ENCODE measurements around the gene SMIM43. TPM values are rescaled to one million over a fixed set of nuclear protein-coding genes. Genes with fewer than 3 reads are reported as not detected.

SMIM43 gene
- total and polyA plus RNA-seq, 9 of the 15 experiments (the other 6 are each of a cell fraction or from before 2014, with no cell fraction given), result not detected

GRCh38 chr4:121760205-121760604 lies 4.8 kb downstream of the SMIM43 start:
- no TSS peak for BruUV-seq (replicated peaks)
- CTCF ChIA-PET (ENCODE audit: low intra/inter-chr PET ratio), result no interaction called here
- Histone ChIP-seq H3K9ac (ENCODE audit: insufficient read depth in 1 of 2, low read depth in 2 of 2, low read length in 2 of 2) (no peak overlapping the region), H3K79me2 (ENCODE audit: control insufficient read depth, insufficient read depth, low read length) (no peaks in the 10 kb centered on the region), H2AFZ (ENCODE audit: low read depth, low read length) (0 out of 2 replicates have a peak overlapping the region, but pooled peaks have one; percentile 2), H3K4me1 (replicated peaks in 1 of 2; ENCODE audit: control insufficient read depth in 2 of 2, insufficient read depth in 2 of 2, low read length in 2 of 2) (peaks cover 0 to 8% of the 10 kb centered on the region in 2 experiments; a peak in 3 of 5 replicates), H3K9me3 (replicated peaks; ENCODE audit: control insufficient read depth, insufficient read depth, low read depth, low read length) (no peaks in the 10 kb centered on the region), H4K20me1 (replicated peaks; ENCODE audit: control insufficient read depth, insufficient read depth, low read length) (no peaks in the 10 kb centered on the region), H3K4me3 (no peak overlapping the region), H3K27ac (ENCODE audit: extremely low read depth, low read depth, low read length) (no peak overlapping the region), H3K36me3 (ENCODE audit: control insufficient read depth, insufficient read depth, low read length) (no peaks in the 10 kb centered on the region), H3K4me2 (ENCODE audit: insufficient read depth, low read length) (no peak overlapping the region), H3K9me1 (ENCODE audit: control insufficient read depth, insufficient read depth, low read length) (no peaks in the 10 kb centered on the region), H3K27me3 (ENCODE audit: control insufficient read depth in 2 of 2, insufficient read depth in 2 of 2, low read length in 2 of 2) (peaks cover 17 to 18% of the 10 kb centered on the region in 2 experiments; a peak in 4 of 5 replicates)
- no peak for TF ChIP-seq ZNF780A (CRISPR knock-in tag; IDR thresholded peaks at IDR 0.05)
- TF ChIP-seq SPI1 (IDR thresholded peaks at IDR 0.05; ENCODE audit: borderline replicate concordance, low read depth, low read length), result peak; percentile 57; the same call in 1 of the 2 replicates
- DNase-seq (ENCODE audit: extremely low read depth in 1 of 4, low spot score in 3 of 4) (no peak), ATAC-seq (peak; percentile 34), FAIRE-seq (no peak)
- in situ Hi-C loops (cut with MboI) (no loop called here), intact Hi-C loops (cut with micrococcal nuclease) (no loop called here)
- POLR2A ChIA-PET, result no interaction called here
- WGBS (ENCODE audit: insufficient coverage, low coverage, missing lambda C conversion rate), result 5% methylated on average over 2 of the region's 3 CpGs

DNA sequence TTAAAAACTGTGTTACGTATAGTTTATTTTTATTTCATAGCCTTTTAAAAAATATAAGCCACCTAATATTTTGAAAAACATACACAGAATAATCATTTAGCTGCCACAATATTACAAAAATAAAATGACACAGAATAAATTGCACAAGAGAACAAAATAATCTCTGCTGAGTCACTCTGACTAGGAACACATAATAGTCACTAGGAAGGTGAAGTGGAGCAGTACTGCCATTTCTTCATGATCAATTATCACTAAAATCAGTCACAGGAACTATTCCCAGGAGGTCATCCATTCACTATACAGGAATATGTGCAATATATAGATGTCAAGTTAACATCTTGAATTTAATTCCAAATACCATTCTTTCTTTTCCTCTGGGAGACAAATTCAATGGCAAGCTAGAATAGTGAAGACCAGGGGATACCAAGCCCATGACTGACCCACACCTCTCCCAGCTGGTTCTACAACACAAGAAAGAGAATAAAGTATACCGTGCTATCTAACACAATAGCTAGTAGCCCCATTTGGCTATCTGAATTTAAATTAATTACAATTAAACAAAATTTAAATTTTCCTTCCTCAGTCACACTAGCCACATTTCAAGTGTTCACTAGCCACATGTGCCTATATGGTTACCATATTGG lies 5.9 kb downstream of the SMIM43 start:
- WGBS (ENCODE audit: insufficient coverage, low coverage, missing lambda C conversion rate), result 38% methylated on average over 2 of the region's 2 CpGs
- no TSS peak for BruUV-seq (replicated peaks)
- H2AFZ ChIP-seq (ENCODE audit: low read depth, low read length), result no peak overlapping the region
- H3K4me2 ChIP-seq (ENCODE audit: insufficient read depth, low read length), result no peak overlapping the region
- ChIA-PET CTCF (ENCODE audit: low intra/inter-chr PET ratio) (no interaction called here), POLR2A (no interaction called here)
- H3K4me1 ChIP-seq (replicated peaks in 1 of 2; ENCODE audit: control insufficient read depth in 2 of 2, insufficient read depth in 2 of 2, low read length in 2 of 2), result no peaks in the 10 kb centered on the region; a peak in 1 of 5 replicates
- no peak for DNase-seq (ENCODE audit: extremely low read depth in 1 of 4, low spot score in 3 of 4)
- H3K9ac ChIP-seq (ENCODE audit: insufficient read depth in 1 of 2, low read depth in 2 of 2, low read length in 2 of 2), result no peak overlapping the region
- H3K79me2 ChIP-seq (ENCODE audit: control insufficient read depth, insufficient read depth, low read length), result no peaks in the 10 kb centered on the region
- no peaks in the 10 kb centered on the region for H4K20me1 ChIP-seq (replicated peaks; ENCODE audit: control insufficient read depth, insufficient read depth, low read length)
- no peaks in the 10 kb centered on the region for H3K9me3 ChIP-seq (replicated peaks; ENCODE audit: control insufficient read depth, insufficient read depth, low read depth, low read length)
- in situ Hi-C loops (cut with MboI), result no loop called here
- no peaks in the 10 kb centered on the region for H3K36me3 ChIP-seq (ENCODE audit: control insufficient read depth, insufficient read depth, low read length)
- intact Hi-C loops (cut with micrococcal nuclease), result no loop called here
- no peak for FAIRE-seq
- H3K27ac ChIP-seq (ENCODE audit: extremely low read depth, low read depth, low read length), result no peak overlapping the region
- H3K4me3 ChIP-seq, result no peak overlapping the region
- H3K27me3 ChIP-seq (ENCODE audit: control insufficient read depth in 2 of 2, insufficient read depth in 2 of 2, low read length in 2 of 2), result peaks cover 6 to 8% of the 10 kb centered on the region in 2 experiments; a peak in 4 of 5 replicates
- H3K9me1 ChIP-seq (ENCODE audit: control insufficient read depth, insufficient read depth, low read length), result no peaks in the 10 kb centered on the region
- peak; percentile 64 for ATAC-seq
- TF ChIP-seq FOXO4 (CRISPR knock-in tag; IDR thresholded peaks at IDR 0.05) (no peak), PHTF2 (CRISPR knock-in tag; IDR thresholded peaks at IDR 0.05) (no peak), ZNF436 (CRISPR knock-in tag; IDR thresholded peaks at IDR 0.05) (no peak), SRSF7 (optimal IDR thresholded peaks at IDR 0.05; ENCODE audit: low read depth, low read length) (no peak), PRPF4 (IDR thresholded peaks at IDR 0.05; ENCODE audit: insufficient read depth, low read depth, low read length, poor library complexity, severe bottlenecking) (no peak), MCM7 (IDR thresholded peaks at IDR 0.05) (no peak), ZBTB12 (CRISPR knock-in tag; IDR thresholded peaks at IDR 0.05) (no peak)
- TF ChIP-seq, protein P1, sequence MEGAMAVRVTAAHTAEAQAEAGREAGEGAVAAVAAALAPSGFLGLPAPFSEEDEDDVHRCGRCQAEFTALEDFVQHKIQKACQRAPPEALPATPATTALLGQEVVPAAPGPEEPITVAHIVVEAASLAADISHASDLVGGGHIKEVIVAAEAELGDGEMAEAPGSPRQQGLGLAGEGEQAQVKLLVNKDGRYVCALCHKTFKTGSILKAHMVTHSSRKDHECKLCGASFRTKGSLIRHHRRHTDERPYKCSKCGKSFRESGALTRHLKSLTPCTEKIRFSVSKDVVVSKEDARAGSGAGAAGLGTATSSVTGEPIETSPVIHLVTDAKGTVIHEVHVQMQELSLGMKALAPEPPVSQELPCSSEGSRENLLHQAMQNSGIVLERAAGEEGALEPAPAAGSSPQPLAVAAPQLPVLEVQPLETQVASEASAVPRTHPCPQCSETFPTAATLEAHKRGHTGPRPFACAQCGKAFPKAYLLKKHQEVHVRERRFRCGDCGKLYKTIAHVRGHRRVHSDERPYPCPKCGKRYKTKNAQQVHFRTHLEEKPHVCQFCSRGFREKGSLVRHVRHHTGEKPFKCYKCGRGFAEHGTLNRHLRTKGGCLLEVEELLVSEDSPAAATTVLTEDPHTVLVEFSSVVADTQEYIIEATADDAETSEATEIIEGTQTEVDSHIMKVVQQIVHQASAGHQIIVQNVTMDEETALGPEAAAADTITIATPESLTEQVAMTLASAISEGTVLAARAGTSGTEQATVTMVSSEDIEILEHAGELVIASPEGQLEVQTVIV (CRISPR knock-in tag; IDR thresholded peaks at IDR 0.05; ENCODE audit: borderline replicate concordance), result no peak
